Measurements from ENCODE around the gene CAMTA1.
A peak's percentile ranks its signal among the peaks of the same experiment; 100 is the strongest.

CAMTA1 gene

GRCh38 chr1:6776895-6777294 lies 8.4 kb upstream of the CAMTA1 start:
- DNase-seq (ENCODE audit: low spot score), result no peak

GRCh38 chr1:6777813-6778212 lies 7.4 kb upstream of the CAMTA1 start:
- no peak for DNase-seq (ENCODE audit: low spot score)

- DNase-seq (ENCODE audit: low spot score), result no peak
These were observed 6.0 kb upstream of the CAMTA1 start for GRCh38 chr1:6779089-6779805.

- DNase-seq (ENCODE audit: low spot score), result no peak
These were observed 3.1 kb upstream of the CAMTA1 start for GRCh38 chr1:6782151-6782550.

GRCh38 chr1:6783221-6783620 lies 2.0 kb upstream of the CAMTA1 start:
- DNase-seq (ENCODE audit: low spot score), result no peak

- DNase-seq (ENCODE audit: low spot score), result peak; percentile 42
These were observed 1.2 kb upstream of the CAMTA1 start for GRCh38 chr1:6783936-6784559.

- peak; percentile 100 for DNase-seq (ENCODE audit: low spot score)
These were observed 515 bp upstream of the CAMTA1 start for GRCh38 chr1:6784560-6785317.

GRCh38 chr1:6785728-6786505 lies 663 bp downstream of the CAMTA1 start:
- DNase-seq (ENCODE audit: low spot score), result no peak

GRCh38 chr1:6788946-6789345 lies 3.7 kb downstream of the CAMTA1 start:
- peak; percentile 39 for DNase-seq (ENCODE audit: low spot score)

- no peak for DNase-seq (ENCODE audit: low spot score)
These were observed 4.9 kb downstream of the CAMTA1 start for GRCh38 chr1:6790146-6790545.

- peak; percentile 56 for DNase-seq (ENCODE audit: low spot score)
These were observed 8.9 kb downstream of the CAMTA1 start for GRCh38 chr1:6794164-6794563.

- DNase-seq (ENCODE audit: low spot score), result no peak
These were observed 9.9 kb downstream of the CAMTA1 start for GRCh38 chr1:6795203-6795602.

GRCh38 chr1:6795661-6796060 lies 10.4 kb downstream of the CAMTA1 start:
- DNase-seq (ENCODE audit: low spot score), result no peak

- no peak for DNase-seq (ENCODE audit: low spot score)
These were observed 10.8 kb downstream of the CAMTA1 start for GRCh38 chr1:6796095-6796494.

- no peak for DNase-seq (ENCODE audit: low spot score)
These were observed 14.2 kb downstream of the CAMTA1 start for GRCh38 chr1:6799499-6799898.

- DNase-seq (ENCODE audit: low spot score), result no peak
These were observed 15.5 kb downstream of the CAMTA1 start for GRCh38 chr1:6800745-6801144.

GRCh38 chr1:6801199-6801598 lies 15.9 kb downstream of the CAMTA1 start:
- no peak for DNase-seq (ENCODE audit: low spot score)

- DNase-seq (ENCODE audit: low spot score), result no peak
These were observed 16.7 kb downstream of the CAMTA1 start for GRCh38 chr1:6801966-6802365.

- no peak for DNase-seq (ENCODE audit: low spot score)
These were observed 17.2 kb downstream of the CAMTA1 start for GRCh38 chr1:6802454-6802853.

GRCh38 chr1:6802893-6803292 lies 17.6 kb downstream of the CAMTA1 start:
- no peak for DNase-seq (ENCODE audit: low spot score)

- DNase-seq (ENCODE audit: low spot score), result no peak
These were observed 18.1 kb downstream of the CAMTA1 start for GRCh38 chr1:6803357-6803756.

- DNase-seq (ENCODE audit: low spot score), result no peak
These were observed 19.8 kb downstream of the CAMTA1 start for GRCh38 chr1:6805004-6805416.

Measured in pons (tissue), 1 donor.